ENCODE data around the gene OCSTAMP. TPM values are rescaled to one million over a fixed set of nuclear protein-coding genes. Genes with fewer than 3 reads are reported as not detected.

OCSTAMP gene
- total and polyA plus RNA-seq, 10 of the 15 experiments (the other 5 are each of a cell fraction or from before 2014, with no cell fraction given), result 0.09 to 0.46 (median 0.22) TPM; not detected in 2

GRCh38 chr20:46543959-46544358 lies 6.5 kb downstream of the OCSTAMP start:
- Histone ChIP-seq H3K36me3 (ENCODE audit: control insufficient read depth in 2 of 2, insufficient read depth in 2 of 2, low read length in 1 of 2) (no peaks in the 10 kb centered on the region), H3K4me2 (ENCODE audit: control insufficient read depth, insufficient read depth) (no peak overlapping the region), H3K4me3 (no peak overlapping the region), H3K4me1 (ENCODE audit: control insufficient read depth, insufficient read depth, low read length) (peaks cover 22% of the 10 kb centered on the region), H2AFZ (ENCODE audit: control insufficient read depth, low read depth, low read length) (no peak overlapping the region), H4K20me1 (ENCODE audit: control insufficient read depth, insufficient read depth) (no peaks in the 10 kb centered on the region), H3K27me3 (replicated peaks in 1 of 2; ENCODE audit: control insufficient read depth in 2 of 2, insufficient read depth in 2 of 2, low read length in 1 of 2) (0 out of 4 replicates have a peak, but pooled peaks cover 0 to under 1% of the 10 kb centered on the region in 2 experiments), H3K9me3 (replicated peaks; ENCODE audit: control insufficient read depth, insufficient read depth, low read length) (no peaks in the 10 kb centered on the region; the same call in 2 of the 3 replicates), H3K9ac (ENCODE audit: control insufficient read depth, insufficient read depth, low read length) (no peak overlapping the region), H3K27ac (ENCODE audit: control insufficient read depth, insufficient read depth) (no peak overlapping the region), H3K79me2 (ENCODE audit: control insufficient read depth, insufficient read depth, low read length) (no peaks in the 10 kb centered on the region)
- SMC1A ChIA-PET (ENCODE audit: uncharacterized antibody, unreplicated experiment), result interaction anchor here (0.5 to 1.8 kb wide), 10 partner anchors 14 to 226 kb away, joined by 3 to 9 read pairs (median 4); partner anchors contain the start of gene TP53RK
- CTCF ChIA-PET, result interaction anchor here (0.6 to 2.7 kb wide), 17 partner anchors 10 to 456 kb away, joined by 3 to 12 read pairs (median 4); partner anchors contain the start of gene TP53RK
- intact Hi-C loops (cut with micrococcal nuclease; ENCODE audit: unreplicated experiment), result loop anchor here (5.0 kb wide), 1 partner anchor 138 kb away; no protein-coding TSS in a partner anchor
- DNase-seq (ENCODE audit: low read depth, low spot score) (no peak), FAIRE-seq (no peak), ATAC-seq (no peak)
- 44% methylated on average over 1 of the region's 1 CpG for WGBS (ENCODE audit: insufficient coverage, insufficient replicate concordance, low lambda C conversion rate, missing lambda C conversion rate)
- in situ Hi-C loops (cut with MboI), result no loop called here
- POLR2A ChIA-PET, result no interaction called here
- BruUV-seq (replicated peaks), result no TSS peak
- RAD21 ChIA-PET (ENCODE audit: unreplicated experiment), result interaction anchor here (1.2 to 1.7 kb wide), 5 partner anchors 18 to 142 kb away, joined by 3 to 19 read pairs (median 5); no protein-coding TSS in a partner anchor
- no peak for TF ChIP-seq SMAD5 (IDR thresholded peaks at IDR 0.05; ENCODE audit: low read depth)
- TF ChIP-seq CUX1 (IDR thresholded peaks at IDR 0.05; ENCODE audit: insufficient replicate concordance, low read depth, low read length), result no peak
- no peak for TF ChIP-seq ATF7 (IDR thresholded peaks at IDR 0.05; ENCODE audit: low read depth)
- no peak for TF ChIP-seq SKIL (IDR thresholded peaks at IDR 0.05; ENCODE audit: low read depth, poor library complexity, severe bottlenecking)
- no peak for TF ChIP-seq CHD2 (IDR thresholded peaks at IDR 0.05; ENCODE audit: borderline replicate concordance, low read depth, low read length)
- no peak for TF ChIP-seq TCF12 (IDR thresholded peaks at IDR 0.05; ENCODE audit: low read depth, low read length)
- TF ChIP-seq SIX5 (IDR thresholded peaks at IDR 0.05; ENCODE audit: low read depth, low read length, severe bottlenecking), result no peak
- no peak for TF ChIP-seq ZNF207 (IDR thresholded peaks at IDR 0.05; ENCODE audit: borderline replicate concordance)
- TF ChIP-seq MAX (IDR thresholded peaks at IDR 0.05; ENCODE audit: low read depth, low read length), result no peak
- TF ChIP-seq HDAC2 (IDR thresholded peaks at IDR 0.05), result no peak
- TF ChIP-seq EGR1 (IDR thresholded peaks at IDR 0.05; ENCODE audit: borderline replicate concordance in 1 of 2, low read depth in 2 of 2, low read length in 2 of 2), result no peak
- no peak for TF ChIP-seq RELA (IDR thresholded peaks at IDR 0.05; ENCODE audit: borderline replicate concordance, partially characterized antibody)
- TF ChIP-seq CBX5 (IDR thresholded peaks at IDR 0.05; ENCODE audit: low read depth), result no peak
- no peak for TF ChIP-seq BHLHE40 (IDR thresholded peaks at IDR 0.05; ENCODE audit: borderline replicate concordance in 1 of 2, low read depth in 2 of 2, low read length in 1 of 2)
